GM12878 (cell line): ENCODE measurements around the gene UNG. TPM values are rescaled to one million over a fixed set of nuclear protein-coding genes. Genes with fewer than 3 reads are reported as not detected.

ENCODE experiments used
- BMI1 ChIP-seq: fragments of 450-650 bp; IDR thresholded peaks from 2 replicates; pipeline ENCODE4 v1.6.1; 2016; ENCODE audit warnings: mild to moderate bottlenecking, moderate library complexity, borderline replicate concordance
- BRCA1 ChIP-seq: IDR thresholded peaks from 2 replicates; pipeline ENCODE4 v1.6.1; 2011; ENCODE audit warnings: low read depth, low read length, improper control_type of control experiment
- KLF5 ChIP-seq: fragments of 450-650 bp; IDR thresholded peaks from 2 replicates; pipeline ENCODE4 v1.6.1; 2014; ENCODE audit warnings: mild to moderate bottlenecking; ENCODE audit not compliant: partially characterized antibody
- NFIC ChIP-seq: IDR thresholded peaks from 2 replicates; pipeline ENCODE4 v1.6.1; 2012; ENCODE audit warnings: low read depth, mild to moderate bottlenecking, inconsistent platforms, low read length, moderate library complexity
- NFYA ChIP-seq: IDR thresholded peaks from 2 replicates; pipeline ENCODE4 v1.6.1; 2011; ENCODE audit warnings: low read depth, mild to moderate bottlenecking, low read length, improper control_type of control experiment, borderline replicate concordance
- RAD21 ChIP-seq: IDR thresholded peaks from 2 replicates; pipeline ENCODE4 v1.6.1; 2011; ENCODE audit warnings: mild to moderate bottlenecking, low read depth, low read length, moderate library complexity; ENCODE audit not compliant: insufficient read depth
- RBBP5 ChIP-seq: fragments of 200-600 bp; sonication (generic); conservative IDR thresholded peaks from 2 replicates; pipeline ENCODE4 v1.6.1; 2016
- ZNF274 ChIP-seq: IDR thresholded peaks from one replicate; pipeline ENCODE4 v1.8.0; 2011; ENCODE audit not compliant: insufficient read length, insufficient read depth
- ZSCAN29 ChIP-seq: fragments of 450-650 bp; IDR thresholded peaks from 2 replicates; pipeline ENCODE4 v1.6.1; 2017; ENCODE audit warnings: mild to moderate bottlenecking, moderate library complexity
- polyA plus RNA-seq, 11 experiments: library from polyadenylated mRNA; depleted of rRNA in 4 of 11; unstranded in 6 of 11; stranded (reverse) in 5 of 11; fragments of >200 nt; fragmentation: Nextera tagmentation in 4 of 11; fragmentation: Illumina TruSeq in 1 of 11; extraction: Ambion mirVana in 4 of 11; extraction: Trizol in 1 of 11; gene quantifications; 1 replicate in 1 of 11; 2 replicates in 10 of 11; pipeline versions ENCODE4 v1.2.1 to v1.2.3, GENCODE V29; 2011 to 2016; ENCODE audit warnings: inconsistent platforms in 2 of 11, missing spikeins in 2 of 11, low read depth in 1 of 11
- total RNA-seq, 4 experiments: library from RNA; depleted of rRNA in 3 of 4; stranded (reverse); fragments of >200 nt in 3 of 4; fragmentation: Illumina TruSeq in 1 of 4; extraction: Trizol in 1 of 4; gene quantifications; 2 replicates each; pipeline versions ENCODE4 v1.2.1 to v1.2.3, GENCODE V29; 2013 to 2021
- TF ChIP-seq, protein P1 (sequence below): IDR thresholded peaks from 2 replicates; pipeline ENCODE4 v1.6.1; 2012; ENCODE audit warnings: low read depth, low read length, improper control_type of control experiment
- TF ChIP-seq, protein P2 (sequence below): fragments of 450-650 bp; IDR thresholded peaks from 2 replicates; pipeline ENCODE4 v1.6.1; 2016; ENCODE audit warnings: mild to moderate bottlenecking
- TF ChIP-seq, protein P3 (sequence below): fragments of 450-650 bp; IDR thresholded peaks from 2 replicates; pipeline ENCODE4 v1.6.1; 2016; ENCODE audit warnings: mild to moderate bottlenecking

Gene UNG
- total and polyA plus RNA-seq, 10 of the 15 experiments (the other 5 are each of a cell fraction or from before 2014, with no cell fraction given), result 9.5 to 81.9 (median 48.2) TPM

GRCh38 chr12:109110988-109111495, 13.6 kb downstream of the UNG start (continued):
- TF ChIP-seq, protein P1, sequence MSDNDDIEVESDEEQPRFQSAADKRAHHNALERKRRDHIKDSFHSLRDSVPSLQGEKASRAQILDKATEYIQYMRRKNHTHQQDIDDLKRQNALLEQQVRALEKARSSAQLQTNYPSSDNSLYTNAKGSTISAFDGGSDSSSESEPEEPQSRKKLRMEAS, result no peak
- TF ChIP-seq, protein P2, sequence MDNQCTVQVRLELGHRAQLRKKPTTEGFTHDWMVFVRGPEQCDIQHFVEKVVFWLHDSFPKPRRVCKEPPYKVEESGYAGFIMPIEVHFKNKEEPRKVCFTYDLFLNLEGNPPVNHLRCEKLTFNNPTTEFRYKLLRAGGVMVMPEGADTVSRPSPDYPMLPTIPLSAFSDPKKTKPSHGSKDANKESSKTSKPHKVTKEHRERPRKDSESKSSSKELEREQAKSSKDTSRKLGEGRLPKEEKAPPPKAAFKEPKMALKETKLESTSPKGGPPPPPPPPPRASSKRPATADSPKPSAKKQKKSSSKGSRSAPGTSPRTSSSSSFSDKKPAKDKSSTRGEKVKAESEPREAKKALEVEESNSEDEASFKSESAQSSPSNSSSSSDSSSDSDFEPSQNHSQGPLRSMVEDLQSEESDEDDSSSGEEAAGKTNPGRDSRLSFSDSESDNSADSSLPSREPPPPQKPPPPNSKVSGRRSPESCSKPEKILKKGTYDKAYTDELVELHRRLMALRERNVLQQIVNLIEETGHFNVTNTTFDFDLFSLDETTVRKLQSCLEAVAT, result no peak
- TF ChIP-seq NFYA, result no peak
- TF ChIP-seq NFIC, result no peak
- TF ChIP-seq ZSCAN29, result no peak
- TF ChIP-seq RBBP5, result no peak
- no peak for TF ChIP-seq KLF5
- TF ChIP-seq, protein P3, sequence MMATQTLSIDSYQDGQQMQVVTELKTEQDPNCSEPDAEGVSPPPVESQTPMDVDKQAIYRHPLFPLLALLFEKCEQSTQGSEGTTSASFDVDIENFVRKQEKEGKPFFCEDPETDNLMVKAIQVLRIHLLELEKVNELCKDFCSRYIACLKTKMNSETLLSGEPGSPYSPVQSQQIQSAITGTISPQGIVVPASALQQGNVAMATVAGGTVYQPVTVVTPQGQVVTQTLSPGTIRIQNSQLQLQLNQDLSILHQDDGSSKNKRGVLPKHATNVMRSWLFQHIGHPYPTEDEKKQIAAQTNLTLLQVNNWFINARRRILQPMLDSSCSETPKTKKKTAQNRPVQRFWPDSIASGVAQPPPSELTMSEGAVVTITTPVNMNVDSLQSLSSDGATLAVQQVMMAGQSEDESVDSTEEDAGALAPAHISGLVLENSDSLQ, result no peak
- no peak for TF ChIP-seq ZNF274
- no peak for TF ChIP-seq BMI1
- no peak for TF ChIP-seq RAD21
- no peak for TF ChIP-seq BRCA1
